IMR-90 (cell line): Measurements from ENCODE around the gene ZNF232.
"Not testable (repeated sequence)": the region's sequence is repeated elsewhere in the genome, so short reads cannot be mapped to it uniquely, and the experiment has no call there.

ENCODE experiments used
- BHLHE40 ChIP-seq: fragments of 150-350 bp; IDR thresholded peaks from 2 replicates; pipeline ENCODE4 v1.6.1; 2016; ENCODE audit warnings: mild to moderate bottlenecking, low read depth, low read length
- CEBPB ChIP-seq: IDR thresholded peaks from 2 replicates; pipeline ENCODE4 v1.6.1; 2012; ENCODE audit warnings: low read depth, low read length, improper control_type of control experiment
- CTCF ChIP-seq: conservative IDR thresholded peaks from 2 replicates; pipeline ENCODE4 v1.5.1; 2012; ENCODE audit warnings: mild to moderate bottlenecking, low read depth, low read length, improper control_type of control experiment
- FOS ChIP-seq: fragments of 150-350 bp; IDR thresholded peaks from 2 replicates; pipeline ENCODE4 v1.6.1; 2016; ENCODE audit warnings: low read depth, low read length
- MAFK ChIP-seq: IDR thresholded peaks from 2 replicates; pipeline ENCODE4 v1.6.1; 2012; ENCODE audit warnings: low read depth, low read length, improper control_type of control experiment
- MAZ ChIP-seq: IDR thresholded peaks from 2 replicates; pipeline ENCODE4 v1.6.1; 2012; ENCODE audit warnings: low read depth, mild to moderate bottlenecking, low read length, improper control_type of control experiment, moderate library complexity, borderline replicate concordance
- MXI1 ChIP-seq: IDR thresholded peaks from 2 replicates; pipeline ENCODE4 v1.6.1; 2012; ENCODE audit warnings: low read depth, mild to moderate bottlenecking, low read length, moderate library complexity, borderline replicate concordance
- NFE2L2 ChIP-seq: fragments of 150-350 bp; IDR thresholded peaks from 2 replicates; pipeline ENCODE4 v1.6.1; 2016; ENCODE audit warnings: low read depth, mild to moderate bottlenecking, low read length
- POLR2A ChIP-seq: IDR thresholded peaks from 2 replicates; pipeline ENCODE4 v1.6.1; 2012; ENCODE audit warnings: mild to moderate bottlenecking, low read depth, low read length
- RAD21 ChIP-seq: IDR thresholded peaks from 2 replicates; pipeline ENCODE4 v1.6.1; 2012; ENCODE audit warnings: low read length, improper control_type of control experiment
- RCOR1 ChIP-seq: IDR thresholded peaks from 2 replicates; pipeline ENCODE4 v1.6.1; 2012; ENCODE audit warnings: mild to moderate bottlenecking, low read length, improper control_type of control experiment; ENCODE audit not compliant: insufficient replicate concordance
- RFX5 ChIP-seq: IDR thresholded peaks from 2 replicates; pipeline ENCODE4 v1.8.0; 2012; ENCODE audit warnings: low read depth, mild to moderate bottlenecking, low read length, moderate library complexity
- SMC3 ChIP-seq: fragments of 150-350 bp; IDR thresholded peaks from 2 replicates; pipeline ENCODE4 v1.6.1; 2016; ENCODE audit warnings: low read depth, mild to moderate bottlenecking, antibody characterized with exemption, low read length, moderate library complexity
- USF2 ChIP-seq: fragments of 150-350 bp; IDR thresholded peaks from 2 replicates; pipeline ENCODE4 v1.6.1; 2017; ENCODE audit warnings: mild to moderate bottlenecking, antibody characterized with exemption, low read length, low read depth

GRCh38 chr17:5130687-5131086, 19.0 kb upstream of the ZNF232 start:
- not testable (repeated sequence) for TF ChIP-seq POLR2A, CTCF, BHLHE40, RAD21, MAFK, USF2, MXI1, CEBPB, SMC3, MAZ, RFX5, RCOR1, NFE2L2, FOS
